ENCODE data around the gene PARN. TPM values are rescaled to one million over a fixed set of nuclear protein-coding genes. Genes with fewer than 3 reads are reported as not detected.

Gene PARN
- total and polyA plus RNA-seq, 2 of the 8 experiments (the other 6 are each of a cell fraction or from before 2014, with no cell fraction given) = 24.5 to 44.6 TPM

DNA sequence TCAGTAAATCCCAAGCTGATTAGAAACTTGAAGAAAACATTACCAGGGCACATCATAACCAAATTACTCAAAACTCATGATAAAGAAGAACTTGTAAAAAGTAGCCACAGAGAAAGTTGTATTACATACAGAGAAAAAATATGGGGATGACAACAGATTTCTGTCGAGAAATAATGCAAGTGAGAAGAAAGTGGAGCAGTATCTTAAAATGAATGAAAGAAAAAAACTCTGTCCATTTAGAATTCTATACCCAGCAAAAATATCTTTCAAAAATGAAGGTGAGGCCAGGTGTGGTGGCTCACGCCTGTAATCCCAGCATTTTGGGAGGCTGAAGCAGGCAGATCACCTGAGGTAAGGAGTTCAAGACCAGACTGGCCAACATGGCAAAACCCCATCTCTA lies 165.9 kb downstream of the PARN start:
- H2BK15ac ChIP-seq (ENCODE audit: low read length) = no peak overlapping the region
- H4K91ac ChIP-seq (replicated peaks; ENCODE audit: insufficient read length, low read length) = no peak overlapping the region
- H3K4ac ChIP-seq (replicated peaks; ENCODE audit: insufficient read length, low read depth, low read length) = no peak overlapping the region
- H3K27me3 ChIP-seq (replicated peaks in 1 of 4; ENCODE audit: control insufficient read depth in 3 of 4, extremely low read depth in 1 of 4, insufficient read depth in 3 of 4, low read length in 3 of 4) = no peaks in the 10 kb centered on the region
- no peak for FAIRE-seq
- H3K4me1 ChIP-seq (replicated peaks in 1 of 4; ENCODE audit: control insufficient read depth in 3 of 4, insufficient read depth in 4 of 4, low read length in 3 of 4) = peaks cover 0 to 2% (median 0%) of the 10 kb centered on the region in 4 experiments; a peak in 1 of 7 replicates
- H3K79me2 ChIP-seq (ENCODE audit: control insufficient read depth in 1 of 2, insufficient read depth in 2 of 2, low read length in 2 of 2) = no peaks in the 10 kb centered on the region
- H4K8ac ChIP-seq (ENCODE audit: extremely low read depth, insufficient read depth, low read length) = no peak overlapping the region
- H2BK5ac ChIP-seq (ENCODE audit: low read depth, low read length) = no peak overlapping the region
- H2BK120ac ChIP-seq (replicated peaks; ENCODE audit: low read depth, low read length) = no peak overlapping the region
- no peak overlapping the region for H2AFZ ChIP-seq (ENCODE audit: low read length)
- no peak for DNase-seq (ENCODE audit: low read depth in 1 of 2, low spot score in 2 of 2)
- TF ChIP-seq NANOG (IDR thresholded peaks at IDR 0.05; ENCODE audit: insufficient read depth, low read depth, low read length, poor library complexity, severe bottlenecking) (no peak), EGR1 (IDR thresholded peaks at IDR 0.05; ENCODE audit: borderline replicate concordance, low read depth, low read length) (no peak), HDAC6 (IDR thresholded peaks at IDR 0.05; ENCODE audit: low read depth, low read length) (no peak), JUND (IDR thresholded peaks at IDR 0.05; ENCODE audit: low read length) (no peak), SAP30 (IDR thresholded peaks at IDR 0.05; ENCODE audit: insufficient read depth, insufficient replicate concordance, low read length) (no peak), BACH1 (IDR thresholded peaks at IDR 0.05; ENCODE audit: low read length) (no peak), HDAC2 (IDR thresholded peaks at IDR 0.05; ENCODE audit: borderline replicate concordance in 1 of 2, low read depth in 2 of 2, low read length in 2 of 2) (no peak), TAF7 (optimal IDR thresholded peaks at IDR 0.05; ENCODE audit: borderline replicate concordance, low read depth, low read length) (no peak), SRF (IDR thresholded peaks at IDR 0.05; ENCODE audit: low read depth, low read length) (no peak)
- TF ChIP-seq, protein P1, sequence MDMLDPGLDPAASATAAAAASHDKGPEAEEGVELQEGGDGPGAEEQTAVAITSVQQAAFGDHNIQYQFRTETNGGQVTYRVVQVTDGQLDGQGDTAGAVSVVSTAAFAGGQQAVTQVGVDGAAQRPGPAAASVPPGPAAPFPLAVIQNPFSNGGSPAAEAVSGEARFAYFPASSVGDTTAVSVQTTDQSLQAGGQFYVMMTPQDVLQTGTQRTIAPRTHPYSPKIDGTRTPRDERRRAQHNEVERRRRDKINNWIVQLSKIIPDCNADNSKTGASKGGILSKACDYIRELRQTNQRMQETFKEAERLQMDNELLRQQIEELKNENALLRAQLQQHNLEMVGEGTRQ (IDR thresholded peaks at IDR 0.05; ENCODE audit: low read length) = no peak
- no peak overlapping the region for H2AK5ac ChIP-seq (ENCODE audit: low read depth, low read length)
- H3K27ac ChIP-seq (ENCODE audit: low read depth, low read length) = no peak overlapping the region
- H4K20me1 ChIP-seq (replicated peaks in 1 of 2; ENCODE audit: control insufficient read depth in 1 of 2, insufficient read depth in 2 of 2, low read length in 2 of 2) = no peaks in the 10 kb centered on the region
- no peak overlapping the region for H3K18ac ChIP-seq (ENCODE audit: extremely low read depth, low read length)
- H2BK12ac ChIP-seq (ENCODE audit: low read depth, low read length) = no peak overlapping the region
- H3K79me1 ChIP-seq (ENCODE audit: low read depth, low read length) = no peaks in the 10 kb centered on the region
- no peaks in the 10 kb centered on the region for H3K23me2 ChIP-seq (ENCODE audit: low read depth, low read length)
- H2BK20ac ChIP-seq (ENCODE audit: low read length) = no peak overlapping the region
- no peak overlapping the region for H3K23ac ChIP-seq (ENCODE audit: insufficient read length)
- ChIA-PET POLR2A (ENCODE audit: partially characterized antibody) (no interaction called here), CTCF (ENCODE audit: partially characterized antibody) (no interaction called here)
- no peak overlapping the region for H3K4me3 ChIP-seq (ENCODE audit: extremely low read depth in 1 of 4, insufficient read depth in 2 of 4, low read depth in 3 of 4, low read length in 4 of 4)
- no peaks in the 10 kb centered on the region; a peak in 1 of 8 replicates for H3K36me3 ChIP-seq (ENCODE audit: control insufficient read depth in 2 of 4, insufficient read depth in 4 of 4, low read length in 3 of 4)
- no peak overlapping the region for H3K56ac ChIP-seq (replicated peaks; ENCODE audit: insufficient read length, low read depth, low read length)
- H3K9ac ChIP-seq (replicated peaks in 1 of 4; ENCODE audit: extremely low read depth in 1 of 4, low read depth in 3 of 4, low read length in 3 of 4) = no peak overlapping the region
- H3K4me2 ChIP-seq (ENCODE audit: insufficient read depth in 1 of 2, low read depth in 2 of 2, low read length in 2 of 2) = no peak overlapping the region
- no peak overlapping the region for H3K14ac ChIP-seq (ENCODE audit: insufficient read length)
- no peak overlapping the region for H4K5ac ChIP-seq (ENCODE audit: insufficient read length, low read depth, low read length)
- WGBS, 2 experiments (ENCODE audit: extremely low coverage in 1 of 2, insufficient coverage in 1 of 2, insufficient read length in 1 of 2, insufficient replicate concordance in 2 of 2, low coverage in 1 of 2, low lambda C conversion rate in 2 of 2, missing lambda C conversion rate in 1 of 2) = 91% methylated on average over 2 of the region's 2 CpGs; no CpG with 5 or more reads in 1 of the 2 experiments
- peaks cover 4 to 9% of the 10 kb centered on the region in 2 experiments; a peak in 2 of 4 replicates for H3K9me3 ChIP-seq (ENCODE audit: insufficient read depth in 2 of 2, low read depth in 1 of 2, low read length in 1 of 2)
